Esophagus (tissue), 2 donors: Measurements from ENCODE around the gene ENTPD3. TPM values are rescaled to one million over a fixed set of nuclear protein-coding genes. Genes with fewer than 3 reads are reported as not detected.

ENCODE experiments used
- H3K27ac ChIP-seq, 2 donors: one replicate each; pipeline ENCODE4 v1.5.1; 2013; ENCODE audit warnings: low read depth in 2 of 2, mild to moderate bottlenecking in 2 of 2, inconsistent platforms in 1 of 2, low read length in 1 of 2, moderate library complexity in 1 of 2
- H3K27me3 ChIP-seq, 2 donors: one replicate each; pipeline ENCODE4 v1.6.1; 2013; ENCODE audit warnings: low read length in 2 of 2, control low read depth in 1 of 2, mild to moderate bottlenecking in 1 of 2; ENCODE audit not compliant: insufficient read depth in 2 of 2, control insufficient read depth in 1 of 2
- H3K36me3 ChIP-seq, 2 donors: one replicate each; pipeline ENCODE4 v1.6.1; 2013; ENCODE audit warnings: low read length in 1 of 2; ENCODE audit not compliant: control insufficient read depth in 2 of 2, insufficient read depth in 2 of 2
- H3K4me1 ChIP-seq, 2 donors: one replicate each; pipeline ENCODE4 v1.6.1; 2013; ENCODE audit warnings: low read length in 1 of 2; ENCODE audit not compliant: control insufficient read depth in 2 of 2, insufficient read depth in 2 of 2
- H3K4me3 ChIP-seq, 2 donors: one replicate each; pipeline ENCODE4 v1.5.1; 2013; ENCODE audit warnings: low read length in 2 of 2, mild to moderate bottlenecking in 2 of 2, low read depth in 1 of 2, moderate library complexity in 1 of 2
- H3K9me3 ChIP-seq, 2 donors: one replicate each; pipeline ENCODE4 v1.6.1; 2013; ENCODE audit warnings: mild to moderate bottlenecking in 2 of 2, low read depth in 1 of 2, low read length in 1 of 2, moderate library complexity in 1 of 2; ENCODE audit not compliant: control insufficient read depth in 2 of 2, insufficient read depth in 1 of 2
- WGBS, 2 donors: extraction: QIAGEN DNeasy Blood & Tissue Kit; methylation state at CpG; one replicate each; pipeline ENCODE4 v1.1.7; 2013; 5-methylcytosine and 5-hydroxymethylcytosine counted together
- polyA plus RNA-seq, 2 donors: library from polyadenylated mRNA; stranded (reverse); fragments of 200-250 nt; gene quantifications; one replicate each; pipeline ENCODE4 v1.2.3, GENCODE V29; 2013
- donor health status: healthy with polysubstance abuse.
- donor health status: Bipolar disorder and iron deficiency.

The ENTPD3 gene
- polyA plus RNA-seq, 2 donors = 4.0 to 4.2 TPM

- H3K4me3 ChIP-seq = no peak overlapping the region
- no peaks in the 10 kb centered on the region for H3K9me3 ChIP-seq
- WGBS, 2 donors = 84 to 89% methylated on average over 4 of the region's 4 CpGs
Observed at GRCh38 chr3:40397129-40397528, 10.1 kb downstream of the ENTPD3 start.

GRCh38 chr3:40397912-40398311 is 10.9 kb downstream of the ENTPD3 start:
- 76 to 77% methylated on average over 4 of the region's 4 CpGs for WGBS, 2 donors
- Histone ChIP-seq H3K4me1 (no peaks in the 10 kb centered on the region), H3K36me3 (peaks cover 2 to 4% of the 10 kb centered on the region in 2 donors), H3K27ac (no peak overlapping the region), H3K9me3 (no peaks in the 10 kb centered on the region), H3K4me3 (no peak overlapping the region), H3K27me3 (no peaks in the 10 kb centered on the region)

More at GRCh38 chr3:40397129-40397528, 10.1 kb downstream of the ENTPD3 start:
- peaks cover 2 to 4% of the 10 kb centered on the region in 2 donors for H3K36me3 ChIP-seq
- H3K4me1 ChIP-seq = no peaks in the 10 kb centered on the region
- no peak overlapping the region for H3K27ac ChIP-seq
- no peaks in the 10 kb centered on the region for H3K27me3 ChIP-seq

GRCh38 chr3:40398346-40398745 is 11.4 kb downstream of the ENTPD3 start:
- peaks cover 2 to 4% of the 10 kb centered on the region in 2 donors for H3K36me3 ChIP-seq
- no peaks in the 10 kb centered on the region for H3K27me3 ChIP-seq
- H3K27ac ChIP-seq = no peak overlapping the region
- no peaks in the 10 kb centered on the region for H3K9me3 ChIP-seq
- H3K4me1 ChIP-seq = no peaks in the 10 kb centered on the region
- WGBS, 2 donors = 51 to 58% methylated on average over 2 to 3 of the region's 3 CpGs
- H3K4me3 ChIP-seq = no peak overlapping the region

- no peak overlapping the region for H3K27ac ChIP-seq
- peaks cover 0 to 2% of the 10 kb centered on the region in 2 donors for H3K36me3 ChIP-seq
- 94 to 95% methylated on average over 2 of the region's 2 CpGs for WGBS, 2 donors
- no peaks in the 10 kb centered on the region for H3K9me3 ChIP-seq
- no peaks in the 10 kb centered on the region for H3K4me1 ChIP-seq
- H3K4me3 ChIP-seq = no peak overlapping the region
- no peaks in the 10 kb centered on the region for H3K27me3 ChIP-seq
Observed at GRCh38 chr3:40404591-40405198, 17.7 kb downstream of the ENTPD3 start.

GRCh38 chr3:40407007-40407406 is 20.0 kb downstream of the ENTPD3 start:
- Histone ChIP-seq H3K36me3 (no peaks in the 10 kb centered on the region), H3K9me3 (no peaks in the 10 kb centered on the region), H3K27me3 (no peaks in the 10 kb centered on the region), H3K4me1 (no peaks in the 10 kb centered on the region), H3K4me3 (no peak overlapping the region), H3K27ac (no peak overlapping the region)
- 85 to 86% methylated on average over 2 of the region's 2 CpGs for WGBS, 2 donors

GRCh38 chr3:40407611-40408010 is 20.6 kb downstream of the ENTPD3 start:
- H3K27me3 ChIP-seq = no peaks in the 10 kb centered on the region
- no peaks in the 10 kb centered on the region for H3K9me3 ChIP-seq
- no peaks in the 10 kb centered on the region for H3K36me3 ChIP-seq
- no peaks in the 10 kb centered on the region for H3K4me1 ChIP-seq
- 68 to 82% methylated on average over 3 of the region's 3 CpGs for WGBS, 2 donors
- no peak overlapping the region for H3K4me3 ChIP-seq
- H3K27ac ChIP-seq = no peak overlapping the region

GRCh38 chr3:40414270-40414669 is 27.3 kb downstream of the ENTPD3 start:
- no peak overlapping the region for H3K4me3 ChIP-seq
- 54 to 76% methylated on average over 1 of the region's 1 CpG for WGBS, 2 donors
- no peaks in the 10 kb centered on the region for H3K4me1 ChIP-seq
- H3K27ac ChIP-seq = no peak overlapping the region
- no peaks in the 10 kb centered on the region for H3K27me3 ChIP-seq
- peaks cover 0 to 3% of the 10 kb centered on the region in 2 donors for H3K36me3 ChIP-seq
- no peaks in the 10 kb centered on the region for H3K9me3 ChIP-seq

GRCh38 chr3:40417845-40418543 is 31.0 kb downstream of the ENTPD3 start:
- Histone ChIP-seq H3K4me3 (no peak overlapping the region), H3K36me3 (peaks cover 0 to 3% of the 10 kb centered on the region in 2 donors), H3K27ac (no peak overlapping the region), H3K4me1 (no peaks in the 10 kb centered on the region), H3K9me3 (no peaks in the 10 kb centered on the region), H3K27me3 (no peaks in the 10 kb centered on the region)
- 55 to 64% methylated on average over 2 of the region's 2 CpGs for WGBS, 2 donors

- no peak overlapping the region for H3K4me3 ChIP-seq
- H3K27me3 ChIP-seq = no peaks in the 10 kb centered on the region
- WGBS, 2 donors = 79 to 81% methylated on average over 1 of the region's 1 CpG
- no peaks in the 10 kb centered on the region for H3K9me3 ChIP-seq
- H3K36me3 ChIP-seq = no peaks in the 10 kb centered on the region
- no peaks in the 10 kb centered on the region for H3K4me1 ChIP-seq
- H3K27ac ChIP-seq = no peak overlapping the region
Observed at GRCh38 chr3:40422861-40423260, 35.9 kb downstream of the ENTPD3 start.
